DLD1 (cell line): ENCODE data around the gene C2orf66.

ENCODE experiments used
- in situ Hi-C: cut with HindIII; loops from 2 replicates; pipeline ENCODE4 v1.10.0; 2017; ENCODE audit warnings: low sequenced_read_pairs

The C2orf66 gene

GRCh38 chr2:196767101-196767500, 42.1 kb downstream of the C2orf66 start:
- in situ Hi-C loops, result no loop called here

DNA sequence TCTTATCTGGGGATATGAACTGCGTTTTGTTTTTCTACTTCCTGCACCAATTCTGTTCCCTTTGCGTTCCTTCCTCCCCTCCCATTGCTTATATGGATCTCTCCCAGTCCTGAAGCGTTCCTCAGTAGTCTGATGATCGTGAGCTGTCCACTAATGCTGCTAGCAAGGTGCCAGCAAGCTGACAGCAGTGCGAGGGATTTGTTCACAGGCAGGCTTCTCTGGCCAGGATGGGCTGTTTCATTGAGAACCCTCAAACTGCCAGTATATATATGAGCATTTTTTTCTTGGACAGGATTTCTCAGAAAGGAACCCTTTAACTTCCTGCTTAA, 49.8 kb downstream of the C2orf66 start:
- in situ Hi-C loops, result no loop called here

- in situ Hi-C loops, result no loop called here
Observed at GRCh38 chr2:196758474-196759377, 50.4 kb downstream of the C2orf66 start.
